ENCODE measurements around the gene KCNJ16. TPM values are rescaled to one million over a fixed set of nuclear protein-coding genes. Genes with fewer than 3 reads are reported as not detected.

Gene KCNJ16
- polyA plus RNA-seq, 1 experiment = not detected

DNA sequence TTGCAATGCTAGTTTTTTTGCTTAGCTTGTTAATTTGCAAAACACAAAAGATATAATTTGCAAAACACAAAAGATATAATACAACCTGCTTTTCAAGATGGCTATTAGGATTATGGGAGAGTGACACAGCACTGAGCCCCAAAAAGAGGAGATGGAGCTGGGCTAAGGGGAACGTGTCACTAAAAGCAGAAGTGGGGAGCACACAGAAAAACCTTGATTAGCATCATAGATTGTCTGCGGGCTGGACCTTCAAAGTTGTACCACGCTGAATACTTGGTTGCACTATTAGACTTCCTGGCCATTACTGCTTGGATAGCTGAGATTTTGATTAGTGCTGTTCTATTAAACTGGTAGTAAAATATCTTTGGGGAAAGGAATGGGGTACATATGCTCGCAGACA lies 36.2 kb downstream of the KCNJ16 start:
- TF ChIP-seq, protein P1, sequence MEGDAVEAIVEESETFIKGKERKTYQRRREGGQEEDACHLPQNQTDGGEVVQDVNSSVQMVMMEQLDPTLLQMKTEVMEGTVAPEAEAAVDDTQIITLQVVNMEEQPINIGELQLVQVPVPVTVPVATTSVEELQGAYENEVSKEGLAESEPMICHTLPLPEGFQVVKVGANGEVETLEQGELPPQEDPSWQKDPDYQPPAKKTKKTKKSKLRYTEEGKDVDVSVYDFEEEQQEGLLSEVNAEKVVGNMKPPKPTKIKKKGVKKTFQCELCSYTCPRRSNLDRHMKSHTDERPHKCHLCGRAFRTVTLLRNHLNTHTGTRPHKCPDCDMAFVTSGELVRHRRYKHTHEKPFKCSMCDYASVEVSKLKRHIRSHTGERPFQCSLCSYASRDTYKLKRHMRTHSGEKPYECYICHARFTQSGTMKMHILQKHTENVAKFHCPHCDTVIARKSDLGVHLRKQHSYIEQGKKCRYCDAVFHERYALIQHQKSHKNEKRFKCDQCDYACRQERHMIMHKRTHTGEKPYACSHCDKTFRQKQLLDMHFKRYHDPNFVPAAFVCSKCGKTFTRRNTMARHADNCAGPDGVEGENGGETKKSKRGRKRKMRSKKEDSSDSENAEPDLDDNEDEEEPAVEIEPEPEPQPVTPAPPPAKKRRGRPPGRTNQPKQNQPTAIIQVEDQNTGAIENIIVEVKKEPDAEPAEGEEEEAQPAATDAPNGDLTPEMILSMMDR (IDR thresholded peaks at IDR 0.05; ENCODE audit: low read depth, low read length) = no peak
- peaks cover 4% of the 10 kb centered on the region for H3K27me3 ChIP-seq (ENCODE audit: control insufficient read depth, insufficient read depth, low read length)
- ChIA-PET CTCF (interaction anchor here (0.6 kb wide), 1 partner anchor 502 kb away, joined by 3 read pairs; no protein-coding TSS in a partner anchor), POLR2A (no interaction called here)
- H3K27ac ChIP-seq (ENCODE audit: low read depth, low read length) = no peak overlapping the region
- no peak for DNase-seq (ENCODE audit: low read depth, low spot score)
- H3K4me3 ChIP-seq (ENCODE audit: low read depth, low read length) = no peak overlapping the region
- H3K9me3 ChIP-seq (ENCODE audit: control insufficient read depth, insufficient read depth, low read length) = no peaks in the 10 kb centered on the region

DNA sequence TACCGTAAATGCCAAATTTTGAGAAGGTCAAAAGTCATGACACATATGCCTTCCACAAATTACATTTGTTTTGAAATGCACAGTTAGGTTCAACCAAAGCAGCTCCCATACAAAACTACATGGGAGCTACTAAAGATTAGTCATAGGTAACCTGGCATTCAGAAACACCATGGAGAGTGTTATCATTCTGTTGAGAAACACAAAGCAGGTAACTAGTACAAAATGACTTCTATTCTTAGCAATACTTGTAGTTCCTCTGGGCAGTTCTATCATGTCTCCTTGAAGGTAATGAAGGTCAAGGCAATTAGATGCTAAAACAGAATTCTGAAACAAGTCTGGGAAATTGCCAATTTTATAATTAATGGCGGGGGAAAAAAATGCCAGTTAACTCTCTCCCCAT lies 39.4 kb downstream of the KCNJ16 start:
- Histone ChIP-seq H3K27me3 (ENCODE audit: control insufficient read depth, insufficient read depth, low read length) (no peaks in the 10 kb centered on the region), H3K9me3 (ENCODE audit: control insufficient read depth, insufficient read depth, low read length) (no peaks in the 10 kb centered on the region; the same call in 1 of the 2 replicates), H3K4me3 (ENCODE audit: low read depth, low read length) (no peak overlapping the region), H3K27ac (ENCODE audit: low read depth, low read length) (no peak overlapping the region)
- DNase-seq (ENCODE audit: low read depth, low spot score) = no peak
- TF ChIP-seq, protein P1 (IDR thresholded peaks at IDR 0.05; ENCODE audit: low read depth, low read length) = no peak
- CTCF ChIA-PET = interaction anchor here (1.0 kb wide), 1 partner anchor 507 kb away, joined by 3 read pairs; no protein-coding TSS in a partner anchor
- POLR2A ChIA-PET = no interaction called here

DNA sequence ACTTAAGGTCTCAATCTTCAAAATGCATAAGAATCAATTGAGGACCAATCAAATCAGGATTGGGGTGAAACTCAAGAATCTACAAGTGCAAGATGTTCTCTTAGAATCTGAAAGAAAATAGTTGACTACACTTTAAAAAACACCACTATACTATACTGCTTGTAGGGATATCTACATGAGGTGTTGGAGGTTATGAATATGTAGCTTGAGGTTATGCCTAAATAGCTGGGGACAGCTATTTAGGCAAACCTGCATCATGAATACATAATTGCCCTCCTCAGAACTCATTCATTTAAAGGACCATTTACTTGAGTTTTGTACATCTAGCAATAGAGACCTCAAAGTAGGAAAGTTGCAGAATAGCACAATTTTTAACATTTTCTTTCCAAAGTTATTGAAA lies 40.1 kb downstream of the KCNJ16 start:
- ChIA-PET POLR2A (no interaction called here), CTCF (interaction anchor here (1.0 kb wide), 1 partner anchor 508 kb away, joined by 3 read pairs; no protein-coding TSS in a partner anchor)
- Histone ChIP-seq H3K27ac (ENCODE audit: low read depth, low read length) (no peak overlapping the region), H3K9me3 (ENCODE audit: control insufficient read depth, insufficient read depth, low read length) (no peaks in the 10 kb centered on the region; the same call in 1 of the 2 replicates), H3K27me3 (ENCODE audit: control insufficient read depth, insufficient read depth, low read length) (no peaks in the 10 kb centered on the region), H3K4me3 (ENCODE audit: low read depth, low read length) (no peak overlapping the region)
- TF ChIP-seq, protein P1 (IDR thresholded peaks at IDR 0.05; ENCODE audit: low read depth, low read length) = no peak
- no peak for DNase-seq (ENCODE audit: low read depth, low spot score)

DNA sequence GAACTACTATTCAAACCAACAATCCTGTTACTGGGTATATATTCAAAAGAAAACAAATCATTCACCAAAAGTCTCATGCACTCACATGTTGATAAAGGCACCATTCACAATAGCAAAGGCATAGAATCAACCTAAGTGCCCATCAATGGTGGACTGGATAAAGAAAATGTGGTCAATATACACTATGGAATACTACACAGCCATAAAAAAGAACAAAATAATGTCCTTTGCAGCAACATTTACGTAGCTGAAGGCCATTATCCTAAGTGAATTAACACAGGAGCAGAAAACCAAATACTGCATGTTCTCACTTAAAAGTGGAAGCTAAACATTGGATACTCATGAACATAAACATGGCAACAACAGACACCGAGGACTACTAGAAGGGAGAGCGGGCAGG lies 41.9 kb downstream of the KCNJ16 start:
- Histone ChIP-seq H3K9me3 (ENCODE audit: control insufficient read depth, insufficient read depth, low read length) (no peaks in the 10 kb centered on the region; the same call in 1 of the 2 replicates), H3K27me3 (ENCODE audit: control insufficient read depth, insufficient read depth, low read length) (no peaks in the 10 kb centered on the region), H3K27ac (ENCODE audit: low read depth, low read length) (no peak overlapping the region), H3K4me3 (ENCODE audit: low read depth, low read length) (no peak overlapping the region)
- TF ChIP-seq, protein P1 (IDR thresholded peaks at IDR 0.05; ENCODE audit: low read depth, low read length) = no peak
- CTCF ChIA-PET = interaction anchor here (1.2 kb wide), 1 partner anchor 19 kb away, joined by 3 read pairs; no protein-coding TSS in a partner anchor
- DNase-seq (ENCODE audit: low read depth, low spot score) = no peak
- POLR2A ChIA-PET = no interaction called here

DNA sequence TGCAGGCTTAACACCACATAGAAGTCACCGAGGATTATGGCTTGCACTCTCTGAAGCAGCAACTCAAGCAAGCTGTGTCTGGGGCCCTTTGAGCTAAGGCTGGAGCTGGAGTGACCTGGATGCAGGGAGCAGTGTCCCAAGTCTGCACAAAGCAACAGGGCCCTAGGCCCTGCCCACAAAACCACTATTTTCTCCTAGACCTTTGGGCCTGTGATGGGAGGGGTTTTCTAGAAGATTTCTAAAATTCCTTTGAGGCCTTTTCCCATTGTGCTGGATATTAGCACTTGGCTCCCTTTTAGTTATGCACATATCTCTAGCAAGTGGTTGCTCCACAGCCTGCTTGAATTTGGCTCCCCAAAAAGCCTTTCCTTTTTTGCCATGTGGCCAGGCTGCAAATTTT lies 44.5 kb downstream of the KCNJ16 start:
- H3K4me3 ChIP-seq (ENCODE audit: low read depth, low read length) = no peak overlapping the region
- no peak overlapping the region for H3K27ac ChIP-seq (ENCODE audit: low read depth, low read length)
- no peaks in the 10 kb centered on the region; the same call in 1 of the 2 replicates for H3K9me3 ChIP-seq (ENCODE audit: control insufficient read depth, insufficient read depth, low read length)
- ChIA-PET POLR2A (no interaction called here), CTCF (no interaction called here)
- DNase-seq (ENCODE audit: low read depth, low spot score) = no peak
- no peaks in the 10 kb centered on the region for H3K27me3 ChIP-seq (ENCODE audit: control insufficient read depth, insufficient read depth, low read length)
- TF ChIP-seq, protein P1 (IDR thresholded peaks at IDR 0.05; ENCODE audit: low read depth, low read length) = no peak
